DOHH2 (cell line): ENCODE results near the gene VGLL4.
A peak's percentile ranks its signal among the peaks of the same experiment; 100 is the strongest.

ENCODE experiments used
- H3F3A ChIP-seq: fragments of 200-600 bp; sonication (generic), shearing (Covaris generic); 2 replicates; pipeline ENCODE4 v1.6.0; 2016; ENCODE audit warnings: antibody characterized with exemption, mild to moderate bottlenecking; ENCODE audit not compliant: control insufficient read depth, insufficient read depth
- H3K27ac ChIP-seq: fragments of 200-600 bp; sonication (generic); 2 replicates; pipeline ENCODE4 v1.5.1; 2014; ENCODE audit warnings: low read depth, mild to moderate bottlenecking, low read length, moderate library complexity
- H3K27me3 ChIP-seq: fragments of 200-600 bp; sonication (generic); 2 replicates; pipeline ENCODE4 v1.6.1; 2014; ENCODE audit warnings: mild to moderate bottlenecking, low read length, mixed read lengths; ENCODE audit not compliant: control insufficient read depth
- H3K36me3 ChIP-seq: fragments of 200-600 bp; sonication (generic); 2 replicates; pipeline ENCODE4 v1.6.1; 2014; ENCODE audit warnings: mild to moderate bottlenecking, low read length, moderate library complexity, mixed read lengths; ENCODE audit not compliant: control insufficient read depth
- H3K4me1 ChIP-seq: fragments of 200-600 bp; sonication (generic); 2 replicates; pipeline ENCODE4 v1.6.1; 2014; ENCODE audit warnings: mild to moderate bottlenecking, low read length, mixed read lengths; ENCODE audit not compliant: control insufficient read depth
- H3K4me2 ChIP-seq: fragments of 200-600 bp; sonication (generic); 2 replicates; pipeline ENCODE4 v1.6.0; 2014; ENCODE audit warnings: mild to moderate bottlenecking, low read length, moderate library complexity
- H3K4me3 ChIP-seq: fragments of 200-600 bp; sonication (generic); 2 replicates; pipeline ENCODE4 v1.5.1; 2014; ENCODE audit warnings: mild to moderate bottlenecking, low read length, mixed read lengths
- H3K79me2 ChIP-seq: fragments of 200-600 bp; sonication (generic); 2 replicates; pipeline ENCODE4 v1.6.1; 2014; ENCODE audit warnings: mild to moderate bottlenecking, low read length, mixed read lengths; ENCODE audit not compliant: control insufficient read depth
- H3K9me2 ChIP-seq: fragments of 200-600 bp; sonication (generic); replicated peaks from 2 replicates; pipeline ENCODE4 v1.6.1; 2014; ENCODE audit warnings: mild to moderate bottlenecking, low read length, mixed read lengths; ENCODE audit not compliant: control insufficient read depth
- H3K9me3 ChIP-seq: fragments of 200-600 bp; sonication (generic); 2 replicates; pipeline ENCODE4 v1.6.1; 2014; ENCODE audit warnings: antibody characterized with exemption, low read length, mixed read lengths; ENCODE audit not compliant: control insufficient read depth, insufficient read depth
- H4K20me1 ChIP-seq: fragments of 200-600 bp; sonication (generic); 2 replicates; pipeline ENCODE4 v1.6.0; 2014; ENCODE audit warnings: low read depth, mild to moderate bottlenecking, antibody characterized with exemption, low read length, moderate library complexity; ENCODE audit not compliant: control insufficient read depth, insufficient read depth
- CTCF ChIP-seq: fragments of 200-600 bp; sonication (generic); IDR thresholded peaks from one replicate; pipeline ENCODE4 v1.5.1; 2014; ENCODE audit warnings: antibody characterized with exemption, mild to moderate bottlenecking, low read depth, low read length; ENCODE audit not compliant: poor library complexity, severe bottlenecking
- EZH2phosphoT487 ChIP-seq: fragments of 200-600 bp; sonication (generic); IDR thresholded peaks from 2 replicates; pipeline ENCODE4 v1.6.1; 2017; ENCODE audit warnings: borderline replicate concordance, mild to moderate bottlenecking, antibody characterized with exemption, low read length, moderate library complexity, mixed read lengths

Gene VGLL4

GRCh38 chr3:11584570-11584969 is 59.1 kb downstream of the VGLL4 start:
- H3K4me1 ChIP-seq: peaks cover 74% of the 10 kb centered on the region
- H3K27me3 ChIP-seq: no peaks in the 10 kb centered on the region
- peak overlapping the region; percentile 59; the same call in 1 of the 2 replicates for H3K27ac ChIP-seq
- peaks cover 51% of the 10 kb centered on the region for H4K20me1 ChIP-seq
- TF ChIP-seq EZH2phosphoT487: no peak
- no peak for TF ChIP-seq CTCF
- H3F3A ChIP-seq: peaks cover 22% of the 10 kb centered on the region
- peaks cover 100% of the 10 kb centered on the region for H3K79me2 ChIP-seq
- H3K9me2 ChIP-seq: no peaks in the 10 kb centered on the region
- H3K36me3 ChIP-seq: peaks cover 61% of the 10 kb centered on the region
- H3K9me3 ChIP-seq: no peaks in the 10 kb centered on the region
- H3K4me2 ChIP-seq: peak overlapping the region; percentile 80
- peak overlapping the region; percentile 64; the same call in 1 of the 2 replicates for H3K4me3 ChIP-seq

GRCh38 chr3:11583638-11584046 is 60.1 kb downstream of the VGLL4 start:
- peak overlapping the region; percentile 64 for H3K4me3 ChIP-seq
- H3K4me1 ChIP-seq: peaks cover 68% of the 10 kb centered on the region
- peaks cover 46% of the 10 kb centered on the region for H4K20me1 ChIP-seq
- H3K79me2 ChIP-seq: peaks cover 99% of the 10 kb centered on the region
- H3K9me3 ChIP-seq: no peaks in the 10 kb centered on the region
- H3K9me2 ChIP-seq: no peaks in the 10 kb centered on the region
- peak overlapping the region; percentile 80 for H3K4me2 ChIP-seq
- peaks cover 55% of the 10 kb centered on the region for H3K36me3 ChIP-seq
- H3K27ac ChIP-seq: peak overlapping the region; percentile 59
- TF ChIP-seq EZH2phosphoT487 (no peak), CTCF (no peak)
- H3F3A ChIP-seq: peaks cover 22% of the 10 kb centered on the region
- no peaks in the 10 kb centered on the region for H3K27me3 ChIP-seq

- Histone ChIP-seq H4K20me1 (peaks cover 43% of the 10 kb centered on the region), H3K4me3 (peak overlapping the region; percentile 64), H3K9me3 (no peaks in the 10 kb centered on the region), H3K36me3 (peaks cover 52% of the 10 kb centered on the region), H3K79me2 (peaks cover 97% of the 10 kb centered on the region), H3K4me1 (peaks cover 64% of the 10 kb centered on the region), H3K27me3 (no peaks in the 10 kb centered on the region), H3K9me2 (no peaks in the 10 kb centered on the region), H3F3A (peaks cover 22% of the 10 kb centered on the region), H3K27ac (peak overlapping the region; percentile 59), H3K4me2 (peak overlapping the region; percentile 80)
- no peak for TF ChIP-seq EZH2phosphoT487
- no peak for TF ChIP-seq CTCF
Observed at GRCh38 chr3:11583235-11583634, 60.5 kb downstream of the VGLL4 start.
